Kidney (tissue), 14 donors: Measurements from ENCODE around the gene RAB7A. TPM values are rescaled to one million over a fixed set of nuclear protein-coding genes. Genes with fewer than 3 reads are reported as not detected.

Source experiments
- DNase-seq, 5 donors: peaks; one replicate each; pipeline ENCODE4 v3.0.0-alpha.2; 2013 to 2020
- FAIRE-seq: peaks from 2 replicates; lab custom pipeline; 2012; peaks lifted over from hg19 to GRCh38; lab: Jason Lieb, UNC
- H3K27ac ChIP-seq, 2 donors: one replicate each; pipeline ENCODE4 v1.7.0; 2013; ENCODE audit warnings: low read depth in 2 of 2, low read length in 2 of 2, inconsistent platforms in 1 of 2
- H3K27me3 ChIP-seq: one replicate; pipeline ENCODE4 v1.7.1; 2013; ENCODE audit warnings: low read length, inconsistent platforms; ENCODE audit not compliant: control insufficient read depth, insufficient read depth
- H3K36me3 ChIP-seq, 3 donors: one replicate each; pipeline versions ENCODE4 v1.7.0 to v1.7.1; 2013; ENCODE audit warnings: low read length in 3 of 3, control low read depth in 1 of 3, inconsistent platforms in 1 of 3; ENCODE audit not compliant: insufficient read depth in 3 of 3, control insufficient read depth in 2 of 3
- H3K4me1 ChIP-seq, 3 donors: one replicate each; pipeline versions ENCODE4 v1.7.0 to v1.7.1; 2013; ENCODE audit warnings: low read length in 3 of 3, inconsistent platforms in 1 of 3, low read depth in 1 of 3; ENCODE audit not compliant: control insufficient read depth in 2 of 3, insufficient read depth in 2 of 3
- H3K4me3 ChIP-seq, 3 donors: one replicate each; pipeline versions ENCODE4 v1.7.0 to v1.8.1; 2013; ENCODE audit warnings: low read length in 3 of 3, control low read depth in 1 of 3, inconsistent platforms in 1 of 3
- H3K9ac ChIP-seq, 3 donors: one replicate each; pipeline versions ENCODE4 v1.7.0 to v1.7.1; 2013; ENCODE audit warnings: low read length in 3 of 3, control low read depth in 1 of 3, inconsistent platforms in 1 of 3
- H3K9me3 ChIP-seq, 3 donors: one replicate each; pipeline versions ENCODE4 v1.7.0 to v1.7.1; 2013; ENCODE audit warnings: low read length in 3 of 3, control low read depth in 1 of 3, inconsistent platforms in 1 of 3; ENCODE audit not compliant: control insufficient read depth in 2 of 3, insufficient read depth in 1 of 3
- intact Hi-C: fragments of 100-400 bp; cut with DNase I; formaldehyde crosslinking; loops from one replicate; pipeline ENCODE4 v1.11.1; 2022
- polyA plus RNA-seq: library from polyadenylated mRNA; stranded (reverse); fragments of 350-450 nt; fragmentation: Illumina TruSeq; extraction: RNeasy Lipid Tissue Mini Kit (QIAGEN cat#74804); gene quantifications from one replicate; pipeline ENCODE4 v1.2.3, GENCODE V29; 2014; ENCODE audit warnings: low read depth, low replicate concordance; ENCODE audit not compliant: insufficient read depth
- total RNA-seq: library from RNA; stranded (reverse); fragmentation: NEBNext Ultra II Directional; extraction: Animal tissue kit (Norgen Biotek cat#: 25700); gene quantifications from one replicate; pipeline ENCODE4 v1.2.1, GENCODE V29; 2021
- TF ChIP-seq, protein P1 (sequence below): IDR thresholded peaks from 3 replicates; pipeline ENCODE4 v1.5.1; 2012; ENCODE audit warnings: mild to moderate bottlenecking, moderate library complexity, borderline replicate concordance; ENCODE audit not compliant: insufficient read depth; ENCODE audit errors: extremely low read depth
- donor health status: control.
- donor health status: control.
- donor health status: control.
- donor health status: control.
- donor health status: control.
- donor health status: DM: yes; HTN: yes; CAD: no.
- donor health status: Normal renal cell carcinoma (clear cell type).

Gene RAB7A
- total and polyA plus RNA-seq, 2 donors from 2014 or later: 211 to 248 TPM

- intact Hi-C loops: no loop called here
- Histone ChIP-seq H3K4me1 (peaks cover 0 to 9% (median 9%) of the 10 kb centered on the region in 3 donors), H3K27me3 (no peaks in the 10 kb centered on the region), H3K9me3 (no peaks in the 10 kb centered on the region), H3K27ac (peak overlapping the region; percentile 27 to 56), H3K9ac (peak overlapping the region in 1 of 3 donors; percentile 17), H3K36me3 (peaks cover 8 to 40% (median 20%) of the 10 kb centered on the region in 3 donors), H3K4me3 (peak overlapping the region in 2 of 3 donors; percentile 47 to 49)
- TF ChIP-seq, protein P1, sequence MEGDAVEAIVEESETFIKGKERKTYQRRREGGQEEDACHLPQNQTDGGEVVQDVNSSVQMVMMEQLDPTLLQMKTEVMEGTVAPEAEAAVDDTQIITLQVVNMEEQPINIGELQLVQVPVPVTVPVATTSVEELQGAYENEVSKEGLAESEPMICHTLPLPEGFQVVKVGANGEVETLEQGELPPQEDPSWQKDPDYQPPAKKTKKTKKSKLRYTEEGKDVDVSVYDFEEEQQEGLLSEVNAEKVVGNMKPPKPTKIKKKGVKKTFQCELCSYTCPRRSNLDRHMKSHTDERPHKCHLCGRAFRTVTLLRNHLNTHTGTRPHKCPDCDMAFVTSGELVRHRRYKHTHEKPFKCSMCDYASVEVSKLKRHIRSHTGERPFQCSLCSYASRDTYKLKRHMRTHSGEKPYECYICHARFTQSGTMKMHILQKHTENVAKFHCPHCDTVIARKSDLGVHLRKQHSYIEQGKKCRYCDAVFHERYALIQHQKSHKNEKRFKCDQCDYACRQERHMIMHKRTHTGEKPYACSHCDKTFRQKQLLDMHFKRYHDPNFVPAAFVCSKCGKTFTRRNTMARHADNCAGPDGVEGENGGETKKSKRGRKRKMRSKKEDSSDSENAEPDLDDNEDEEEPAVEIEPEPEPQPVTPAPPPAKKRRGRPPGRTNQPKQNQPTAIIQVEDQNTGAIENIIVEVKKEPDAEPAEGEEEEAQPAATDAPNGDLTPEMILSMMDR: no peak
- no peak for FAIRE-seq
- peak in 4 of 5 donors; percentile 76 to 93 (median 87) for DNase-seq
Observed at GRCh38 chr3:128804811-128805155, 78.8 kb downstream of the RAB7A start.

DNA sequence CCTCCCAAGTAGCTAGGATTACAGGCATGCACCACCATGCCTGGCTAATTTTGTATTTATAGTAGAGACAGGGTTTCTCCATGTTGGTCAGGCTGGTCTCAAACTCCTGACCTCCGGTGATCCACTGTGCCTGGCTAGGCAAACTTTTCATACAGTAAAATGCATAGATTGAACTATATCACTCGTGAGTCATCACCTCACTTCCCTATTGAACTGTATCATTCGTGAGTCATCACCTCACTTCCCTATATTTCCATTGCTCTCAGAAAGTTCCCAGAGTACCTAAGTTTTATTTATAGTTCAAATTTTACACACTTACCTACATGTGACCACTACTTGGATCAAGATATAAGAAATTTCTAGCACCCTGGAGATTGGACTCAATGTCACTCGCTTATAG, 79.8 kb downstream of the RAB7A start:
- FAIRE-seq: no peak
- Histone ChIP-seq H3K9ac (no peak overlapping the region), H3K4me3 (no peak overlapping the region), H3K27me3 (no peaks in the 10 kb centered on the region), H3K36me3 (peaks cover 8 to 35% (median 20%) of the 10 kb centered on the region in 3 donors), H3K4me1 (peaks cover 0 to 9% (median 9%) of the 10 kb centered on the region in 3 donors), H3K9me3 (no peaks in the 10 kb centered on the region), H3K27ac (no peak overlapping the region)
- DNase-seq: no peak
- TF ChIP-seq, protein P1: no peak
- intact Hi-C loops: no loop called here

- FAIRE-seq: no peak
- peaks cover 0 to 9% (median 9%) of the 10 kb centered on the region in 3 donors for H3K4me1 ChIP-seq
- H3K36me3 ChIP-seq: peaks cover 8 to 36% (median 26%) of the 10 kb centered on the region in 3 donors
Observed at GRCh38 chr3:128806588-128806987, 80.6 kb downstream of the RAB7A start.

More at GRCh38 chr3:128806588-128806987, 80.6 kb downstream of the RAB7A start:
- no peak overlapping the region for H3K27ac ChIP-seq
- no peak overlapping the region for H3K9ac ChIP-seq
- TF ChIP-seq, protein P1: no peak
- intact Hi-C loops: no loop called here
- H3K9me3 ChIP-seq: no peaks in the 10 kb centered on the region
- no peak for DNase-seq
- no peaks in the 10 kb centered on the region for H3K27me3 ChIP-seq
- H3K4me3 ChIP-seq: no peak overlapping the region
